Measurements from ENCODE around the gene HBB. TPM values are rescaled to one million over a fixed set of nuclear protein-coding genes. Genes with fewer than 3 reads are reported as not detected.

HBB gene
- total RNA-seq, 4 donors from 2014 or later, result 7.9 to 229 (median 35.3) TPM

GRCh38 chr11:5242933-5243815, 16.3 kb upstream of the HBB start:
- ATAC-seq, result no peak
- intact Hi-C loops (cut with DNase I; ENCODE audit: low total_unique reads) (no loop called here), in situ Hi-C loops (cut with MboI; ENCODE audit: low sequenced_read_pairs in 4 of 4) (no loop called here)
- DNase-seq, result no peak
- H3K27me3 ChIP-seq, result no peaks in the 10 kb centered on the region
- no peaks in the 10 kb centered on the region for H3K9me3 ChIP-seq
- TF ChIP-seq POLR2A (IDR thresholded peaks at IDR 0.05), result no peak
- TF ChIP-seq CTCF (IDR thresholded peaks at IDR 0.05 in 4 of 5, conservative IDR thresholded peaks at IDR 0.05 in 1 of 5), result no peak
- H3K4me3 ChIP-seq, result no peak overlapping the region
- H3K27ac ChIP-seq, result no peak overlapping the region
- no peaks in the 10 kb centered on the region for H3K4me1 ChIP-seq
- no peaks in the 10 kb centered on the region for H3K36me3 ChIP-seq

- DNase-seq (no peak), ATAC-seq (no peak)
- H3K27me3 ChIP-seq, result no peaks in the 10 kb centered on the region
- no peak overlapping the region for H3K27ac ChIP-seq
- H3K9me3 ChIP-seq, result no peaks in the 10 kb centered on the region
- H3K36me3 ChIP-seq, result no peaks in the 10 kb centered on the region
- no peak overlapping the region for H3K4me3 ChIP-seq
- intact Hi-C loops (cut with DNase I; ENCODE audit: low total_unique reads), result no loop called here
- TF ChIP-seq CTCF (IDR thresholded peaks at IDR 0.05 in 4 of 5, conservative IDR thresholded peaks at IDR 0.05 in 1 of 5), result no peak
- TF ChIP-seq POLR2A (IDR thresholded peaks at IDR 0.05), result no peak
- in situ Hi-C loops (cut with MboI; ENCODE audit: low sequenced_read_pairs in 4 of 4), result no loop called here
- H3K4me1 ChIP-seq, result no peaks in the 10 kb centered on the region
Observed at GRCh38 chr11:5242208-5242607, 15.3 kb upstream of the HBB start.

GRCh38 chr11:5241458-5241857, 14.6 kb upstream of the HBB start:
- Histone ChIP-seq H3K27me3 (no peaks in the 10 kb centered on the region), H3K36me3 (no peaks in the 10 kb centered on the region), H3K4me1 (no peaks in the 10 kb centered on the region), H3K27ac (no peak overlapping the region), H3K9me3 (no peaks in the 10 kb centered on the region), H3K4me3 (no peak overlapping the region)
- in situ Hi-C loops (cut with MboI; ENCODE audit: low sequenced_read_pairs in 4 of 4) (no loop called here), intact Hi-C loops (cut with DNase I; ENCODE audit: low total_unique reads) (no loop called here)
- TF ChIP-seq POLR2A (IDR thresholded peaks at IDR 0.05) (no peak), CTCF (IDR thresholded peaks at IDR 0.05 in 4 of 5, conservative IDR thresholded peaks at IDR 0.05 in 1 of 5) (no peak)
- ATAC-seq, result no peak
- DNase-seq, result no peak

GRCh38 chr11:5240458-5240857, 13.6 kb upstream of the HBB start:
- ATAC-seq (no peak), DNase-seq (no peak)
- Histone ChIP-seq H3K27me3 (no peaks in the 10 kb centered on the region), H3K4me1 (no peaks in the 10 kb centered on the region), H3K27ac (no peak overlapping the region), H3K4me3 (no peak overlapping the region), H3K36me3 (no peaks in the 10 kb centered on the region), H3K9me3 (no peaks in the 10 kb centered on the region)
- TF ChIP-seq CTCF (IDR thresholded peaks at IDR 0.05 in 4 of 5, conservative IDR thresholded peaks at IDR 0.05 in 1 of 5) (no peak), POLR2A (IDR thresholded peaks at IDR 0.05) (no peak)
- in situ Hi-C loops (cut with MboI; ENCODE audit: low sequenced_read_pairs in 4 of 4), result no loop called here
- intact Hi-C loops (cut with DNase I; ENCODE audit: low total_unique reads), result no loop called here
